HCT116 (cell line): Measurements from ENCODE around the gene TUBA1C. TPM values are rescaled to one million over a fixed set of nuclear protein-coding genes. Genes with fewer than 3 reads are reported as not detected.

Experiments
- total RNA-seq: library from RNA; stranded (reverse); gene quantifications from one replicate; pipeline ENCODE4 v1.2.1, GENCODE V29; 2021; ENCODE audit not compliant: unreplicated experiment

Gene TUBA1C
- total RNA-seq, 1 experiment from 2014 or later: 571 TPM

Other genes with a start within 250 kb of the TUBA1C start
- 64.6 TPM for gene PRKAG1, start 246.3 kb upstream of the TUBA1C start, total RNA-seq
- gene KMT2D, start 204.3 kb upstream of the TUBA1C start, total RNA-seq: 71.3 TPM
- 2.8 TPM for gene RHEBL1, start 195.1 kb upstream of the TUBA1C start, total RNA-seq
- gene DHH, start 170.3 kb upstream of the TUBA1C start, total RNA-seq: 0.22 TPM
- gene LMBR1L, start 154.2 kb upstream of the TUBA1C start, total RNA-seq: 44.4 TPM
- 1,628 TPM for gene TUBA1B, start 133.7 kb upstream of the TUBA1C start, total RNA-seq
- 24.1 TPM for gene TUBA1A, start 76.0 kb upstream of the TUBA1C start, total RNA-seq
- 6.7 TPM for gene PRPH, start 30.1 kb downstream of the TUBA1C start, total RNA-seq
- 99.1 TPM for gene TROAP, start 58.2 kb downstream of the TUBA1C start, total RNA-seq
- 8.1 TPM for gene C1QL4, start 72.1 kb downstream of the TUBA1C start, total RNA-seq
- gene DNAJC22, start 81.8 kb downstream of the TUBA1C start, total RNA-seq: 27.7 TPM
- gene SPATS2, start 102.4 kb downstream of the TUBA1C start, total RNA-seq: 74.2 TPM